GM21825 (cell line): ENCODE results near the gene NHERF1.

Source experiments
- ATAC-seq: cut with Tn5 transposase; IDR thresholded peaks from one replicate; pipeline ENCODE4 v1.9.1; 2021; ENCODE audit warnings: mild to moderate bottlenecking, moderate library complexity; ENCODE audit not compliant: unreplicated experiment

NHERF1 gene

DNA sequence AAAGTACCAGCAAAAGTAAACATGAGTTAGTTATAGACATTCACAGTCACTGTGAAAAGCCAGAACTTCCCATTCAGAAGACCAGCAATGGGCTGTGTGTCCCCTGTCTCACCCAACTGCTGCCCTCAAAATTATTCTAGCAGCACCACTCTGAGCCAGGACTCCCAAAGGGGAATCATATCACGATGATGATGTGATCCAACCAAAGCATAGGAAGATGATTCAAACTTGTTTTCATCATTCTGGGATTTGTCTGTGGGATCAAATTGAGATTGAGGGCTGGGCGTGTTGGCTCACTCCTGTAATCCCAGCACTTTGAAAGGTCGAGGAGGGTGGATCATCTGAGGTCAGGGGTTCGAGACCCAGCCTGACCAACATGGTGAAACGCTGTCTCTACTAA, 34.1 kb downstream of the NHERF1 start:
- ATAC-seq: no peak

DNA sequence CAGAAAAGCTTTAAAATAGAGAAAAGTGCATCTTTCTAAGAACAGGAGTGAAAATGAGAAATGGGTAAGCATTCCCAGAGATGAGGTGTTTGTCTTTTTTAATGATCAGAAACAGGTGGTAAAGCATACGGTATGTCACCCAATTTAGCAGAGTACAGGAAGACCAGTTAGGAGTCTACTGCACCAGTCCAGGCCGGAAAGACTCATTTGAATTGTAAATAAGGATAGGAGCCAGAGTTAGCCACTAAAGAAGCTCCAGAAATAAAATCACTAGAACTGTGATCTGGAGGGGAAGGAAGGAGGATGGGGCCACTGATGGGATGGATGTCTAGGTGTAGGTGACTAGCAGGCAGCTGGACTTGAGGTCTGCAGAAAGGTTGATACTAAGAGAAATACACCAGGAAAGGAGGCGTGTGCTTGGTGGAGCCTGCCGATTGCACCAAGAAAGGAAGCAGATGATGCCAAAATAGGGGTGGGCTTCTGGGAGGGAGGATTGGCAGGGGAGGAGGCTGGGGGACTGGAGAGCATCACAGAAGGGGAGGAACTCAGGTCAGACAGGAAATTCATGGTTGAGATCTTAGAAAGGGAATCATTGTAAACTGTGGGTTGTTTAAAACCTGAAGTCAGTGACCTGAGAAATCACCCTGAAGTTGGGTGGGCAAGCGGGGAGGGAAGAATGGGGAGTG, 35.8 kb downstream of the NHERF1 start:
- no peak for ATAC-seq

DNA sequence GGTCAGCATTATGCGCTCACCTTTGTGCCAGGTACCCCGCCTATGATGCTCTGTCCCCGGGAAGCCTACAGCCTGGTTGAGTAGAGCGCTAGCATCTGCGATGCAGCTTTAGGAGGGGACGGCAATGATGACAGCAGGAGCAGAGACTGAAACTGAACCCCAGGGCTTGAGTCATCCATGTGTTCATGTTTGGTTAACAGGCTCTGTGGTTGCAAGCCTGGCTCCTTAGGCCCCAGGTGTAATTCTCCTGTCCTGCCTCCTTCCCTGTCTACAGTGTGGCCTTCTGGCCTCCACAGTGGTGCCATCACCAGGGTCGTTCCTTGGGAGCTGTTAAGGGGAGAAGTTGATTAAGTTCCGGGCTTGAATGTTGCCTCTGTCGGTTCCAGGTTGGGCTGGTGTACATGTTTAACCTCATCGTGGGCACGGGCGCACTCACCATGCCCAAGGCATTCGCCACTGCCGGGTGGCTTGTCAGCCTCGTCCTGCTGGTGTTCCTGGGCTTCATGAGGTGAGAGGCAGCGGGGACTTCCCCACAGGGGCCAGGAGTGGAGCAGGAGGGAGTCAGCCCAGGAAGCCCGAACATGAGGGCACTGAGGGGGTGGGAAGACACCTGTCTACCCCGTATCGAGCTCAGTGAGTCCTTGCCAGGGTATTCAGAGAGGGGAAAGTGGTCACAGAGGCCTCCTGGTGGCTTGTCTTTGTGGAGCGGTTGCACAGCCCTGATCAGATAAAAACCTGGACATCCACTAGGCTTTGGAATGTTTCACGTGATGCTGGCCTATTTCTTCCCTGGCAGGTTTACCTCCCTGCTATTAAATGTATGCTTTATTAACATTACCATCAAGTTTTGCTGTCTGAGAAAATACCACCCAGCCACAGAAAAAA, 36.9 kb downstream of the NHERF1 start:
- ATAC-seq: no peak

DNA sequence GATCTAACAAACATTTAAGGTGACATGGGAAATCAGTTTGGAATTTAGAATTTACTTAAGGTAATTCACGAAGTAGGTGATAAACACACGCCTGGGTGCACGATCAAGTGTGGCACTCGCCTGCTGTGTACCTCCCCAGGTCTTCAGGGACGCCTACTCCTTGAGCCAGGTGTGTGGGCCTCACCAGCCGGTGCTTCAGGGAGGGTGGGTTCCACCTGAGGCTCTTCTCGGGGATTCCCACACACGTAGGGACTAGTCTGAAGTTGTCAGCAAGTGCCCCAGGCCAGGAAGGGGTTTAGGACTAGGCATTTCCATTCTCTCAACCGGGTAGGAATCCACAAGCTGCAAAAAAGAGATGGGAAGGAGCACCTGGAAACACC, 37.5 kb downstream of the NHERF1 start:
- no peak for ATAC-seq

DNA sequence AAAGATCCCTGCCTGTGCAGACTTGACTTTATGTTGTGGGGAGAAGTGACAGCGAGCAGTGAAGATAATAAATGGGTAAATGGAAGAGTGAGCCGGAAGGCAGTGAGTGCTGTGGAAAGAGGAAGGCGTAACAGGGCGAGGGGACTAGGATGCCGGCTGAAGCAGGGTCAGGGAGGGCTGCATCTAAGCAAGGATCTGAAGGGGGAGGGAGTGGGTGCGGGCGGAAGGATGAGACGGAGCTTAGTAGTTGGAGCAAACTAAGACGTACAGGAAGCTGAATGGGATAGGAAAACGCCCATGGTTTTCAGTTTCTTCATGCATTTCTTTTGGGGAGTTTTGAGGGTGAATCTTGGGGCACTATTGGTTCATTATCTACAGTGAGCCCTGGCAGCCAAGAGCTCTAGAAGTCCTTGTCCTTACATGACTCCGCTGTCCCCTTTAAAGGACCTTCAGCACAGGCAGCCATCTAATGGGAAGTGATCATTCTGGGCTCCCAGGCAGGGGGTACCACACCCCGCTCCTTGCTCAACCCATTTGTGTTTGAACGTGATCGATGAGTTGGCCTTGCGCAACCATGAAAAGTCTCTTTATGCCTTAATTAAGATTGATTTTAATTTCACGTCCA, 38.1 kb downstream of the NHERF1 start:
- no peak for ATAC-seq

DNA sequence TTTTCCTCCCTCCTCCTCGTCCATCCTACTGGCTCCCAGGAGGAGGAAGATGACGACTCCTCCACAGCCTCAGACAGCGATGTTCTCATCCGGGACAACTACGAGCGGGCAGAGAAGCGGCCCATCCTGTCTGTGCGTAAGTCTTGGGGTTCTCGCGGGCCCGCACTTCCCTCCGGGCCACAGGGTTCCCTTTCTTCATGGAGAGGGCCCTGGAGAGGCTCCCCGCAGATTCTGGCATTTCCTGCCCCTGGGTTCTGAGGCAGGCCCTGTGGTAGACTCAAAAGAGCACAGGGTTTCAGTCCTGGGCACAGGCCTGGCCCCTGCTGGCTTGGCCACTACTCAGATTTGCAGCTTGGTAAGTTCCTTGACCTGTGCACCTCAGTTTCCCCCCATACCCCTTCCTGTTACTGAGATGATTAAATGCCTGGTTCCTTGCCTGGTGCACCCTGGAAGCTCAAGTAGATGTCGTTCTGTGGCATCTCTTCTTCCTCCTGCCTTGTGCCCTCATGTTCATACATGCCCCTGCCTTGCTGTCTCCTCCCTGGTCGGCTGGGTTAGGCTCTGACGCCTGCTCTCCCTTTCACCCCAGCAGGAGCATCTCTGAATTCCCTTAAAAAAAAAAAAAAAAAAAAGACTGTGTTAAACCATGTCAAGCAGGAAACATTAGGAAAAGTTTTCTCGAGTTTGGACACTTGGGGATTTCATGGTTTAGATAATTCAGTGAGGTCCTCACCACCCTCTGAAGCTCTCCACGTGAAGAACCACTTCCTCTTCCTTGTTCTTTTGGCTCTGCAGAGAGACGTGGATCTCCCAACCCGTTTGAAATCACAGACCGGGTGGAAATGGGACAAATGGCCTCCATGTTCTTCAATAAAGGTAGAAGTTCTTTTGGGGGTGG, 42.0 kb downstream of the NHERF1 start:
- no peak for ATAC-seq

DNA sequence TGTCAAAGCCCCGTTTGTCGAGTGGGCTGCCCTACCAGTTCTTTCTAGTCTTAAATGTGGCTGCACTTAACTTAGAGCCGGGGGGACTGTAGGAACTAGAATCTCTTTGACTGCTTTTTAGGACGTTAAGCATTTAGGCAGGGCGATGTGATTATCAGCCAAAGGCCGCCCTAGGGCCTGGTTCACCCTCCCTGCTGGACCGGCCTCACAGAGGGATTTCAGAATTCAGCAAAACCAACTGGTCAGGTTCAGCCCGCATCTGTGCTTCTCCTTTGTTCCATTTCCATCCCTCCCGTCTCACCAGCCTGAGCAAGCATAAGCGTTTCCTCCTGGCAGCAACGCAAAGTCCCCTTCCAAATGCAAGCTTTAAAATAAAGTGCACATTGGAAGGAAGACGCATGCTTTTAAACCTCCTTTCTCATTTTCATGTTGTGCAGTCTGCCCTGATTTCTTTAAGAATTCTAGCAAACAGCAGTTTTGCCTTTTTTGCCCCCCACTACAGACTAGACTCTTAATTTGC, 44.2 kb downstream of the NHERF1 start:
- ATAC-seq: no peak

DNA sequence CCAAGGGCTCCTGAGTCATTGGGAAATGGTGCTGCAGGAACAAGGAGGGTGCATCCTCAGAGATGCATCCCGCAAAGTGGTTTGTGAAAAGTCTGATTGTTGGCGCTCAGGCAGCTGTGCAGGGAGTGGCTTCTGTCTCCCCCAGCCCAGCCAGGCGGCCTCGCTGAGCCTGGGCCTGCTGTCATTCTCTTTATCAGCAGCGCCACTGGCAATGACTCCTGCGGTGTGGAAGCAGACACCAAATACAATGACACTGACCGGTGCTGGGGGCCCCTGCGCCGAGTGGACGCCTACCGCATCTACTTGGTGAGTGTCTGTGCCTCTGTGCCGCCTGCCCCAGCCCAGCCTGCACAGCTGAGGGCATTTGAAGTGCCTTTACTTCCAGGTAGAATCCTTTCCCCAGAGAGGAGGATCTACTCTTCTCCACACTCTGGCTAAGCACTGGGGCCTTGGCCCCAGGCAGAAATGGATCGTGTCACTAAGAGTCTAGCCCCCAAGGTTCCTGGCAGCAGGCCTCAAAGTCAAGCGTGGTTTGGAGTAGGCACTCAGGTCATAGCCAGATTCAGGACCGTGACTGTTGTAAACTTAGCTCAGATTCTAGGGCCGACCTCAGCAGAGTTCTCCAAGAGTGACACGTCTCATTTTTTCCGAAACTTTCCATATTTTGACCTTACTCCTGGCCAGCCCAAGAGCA, 47.0 kb downstream of the NHERF1 start:
- ATAC-seq: no peak

DNA sequence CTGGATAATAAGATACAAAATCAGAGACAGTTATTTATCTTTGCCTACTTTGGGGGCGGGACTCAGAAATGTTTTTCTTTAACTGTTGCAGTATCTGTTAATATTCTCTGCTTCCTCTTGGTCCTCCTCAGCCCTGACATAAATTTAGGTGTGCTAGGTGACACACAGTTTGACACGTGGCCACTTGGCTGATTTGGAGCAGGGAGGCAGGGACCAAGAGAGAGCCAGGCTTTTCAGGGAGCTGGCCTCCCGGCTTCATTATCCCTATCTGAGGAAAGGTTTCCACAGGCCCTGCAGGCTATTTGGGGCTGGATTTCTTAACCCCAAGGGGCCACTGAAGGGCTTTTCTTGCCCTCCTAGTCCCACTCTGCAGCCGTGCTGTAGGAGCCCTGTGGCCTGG, 47.8 kb downstream of the NHERF1 start:
- ATAC-seq: no peak

DNA sequence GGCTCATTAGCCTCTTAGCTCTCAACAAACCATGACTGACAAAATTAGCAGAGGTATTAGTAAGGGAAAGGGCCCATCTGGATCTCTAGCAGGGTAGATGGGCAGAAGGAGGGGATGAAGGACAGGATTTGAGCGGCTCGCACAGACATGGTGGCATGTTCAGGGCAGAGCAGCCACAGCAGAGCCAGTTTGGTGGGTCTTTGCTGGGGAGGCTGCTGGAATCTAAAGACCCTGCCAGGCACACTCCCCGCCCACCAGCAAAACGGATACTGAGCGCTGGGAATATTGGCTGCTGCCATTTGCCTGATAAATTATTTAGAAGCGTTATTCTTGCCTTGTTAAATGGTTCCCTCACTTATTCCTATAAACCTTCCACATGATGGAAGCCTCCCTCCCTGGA, 48.4 kb downstream of the NHERF1 start:
- ATAC-seq: no peak

DNA sequence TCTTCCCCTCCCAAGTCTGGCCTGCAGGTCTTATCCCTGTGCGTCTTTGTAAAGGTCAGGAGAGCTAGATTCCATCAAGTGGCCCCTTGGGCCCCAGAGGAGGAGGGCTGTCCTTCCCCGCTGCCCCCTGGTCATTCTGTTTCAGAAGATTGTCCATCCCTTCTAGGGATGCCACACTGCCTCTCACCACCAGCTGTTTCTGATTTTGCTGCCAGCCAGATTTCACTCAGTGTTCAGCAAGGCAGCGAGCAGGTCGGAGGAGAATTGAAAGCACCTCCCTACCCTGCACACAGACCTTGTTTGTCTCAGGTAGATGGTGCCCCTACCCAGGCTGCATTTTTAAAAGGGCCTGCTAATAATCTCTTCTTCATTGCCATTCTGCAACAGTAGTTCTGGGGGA, 49.4 kb downstream of the NHERF1 start:
- no peak for ATAC-seq

DNA sequence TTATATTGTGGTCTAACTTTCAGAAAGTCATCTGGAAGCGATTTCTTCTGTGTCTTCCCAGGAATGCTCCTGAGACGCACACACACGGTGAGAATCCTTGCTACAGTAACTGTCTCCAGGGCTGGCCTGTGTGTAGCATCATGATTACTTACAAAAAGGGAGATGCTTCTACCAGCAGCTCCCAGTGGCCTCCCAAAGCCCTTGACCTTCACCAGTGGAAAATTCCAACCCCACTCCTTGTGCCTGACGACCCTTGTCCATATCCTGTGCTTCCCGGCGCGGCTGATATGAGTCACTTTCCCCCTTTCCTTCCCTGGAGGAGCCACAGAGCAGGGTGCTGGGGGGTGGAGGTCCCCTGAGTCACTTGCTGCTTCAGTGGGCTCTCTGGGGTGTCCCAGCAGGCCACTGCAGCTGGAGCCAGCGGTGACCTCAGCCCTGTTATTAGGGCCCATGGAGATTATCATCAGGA, 49.8 kb downstream of the NHERF1 start:
- ATAC-seq: no peak

DNA sequence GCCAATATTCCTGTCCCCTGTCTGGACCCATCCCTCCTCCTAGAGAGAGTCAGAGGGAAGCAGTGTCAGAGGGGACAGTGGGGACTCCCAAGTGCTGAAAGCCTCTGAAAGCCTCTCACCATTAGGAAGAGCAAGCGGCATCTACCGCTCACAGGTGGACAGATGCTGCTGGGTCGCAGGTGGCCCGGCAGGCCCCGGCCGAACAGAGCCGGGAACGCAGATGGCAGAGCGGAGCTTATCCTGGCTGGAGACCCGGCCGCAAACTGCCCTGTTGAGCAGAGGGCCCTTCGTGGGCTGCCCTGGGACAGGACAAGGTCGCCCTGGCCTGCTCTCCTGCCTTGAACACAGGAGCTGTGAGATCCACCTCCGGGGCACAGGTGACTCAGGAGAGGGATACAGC, 50.7 kb downstream of the NHERF1 start:
- ATAC-seq: no peak

DNA sequence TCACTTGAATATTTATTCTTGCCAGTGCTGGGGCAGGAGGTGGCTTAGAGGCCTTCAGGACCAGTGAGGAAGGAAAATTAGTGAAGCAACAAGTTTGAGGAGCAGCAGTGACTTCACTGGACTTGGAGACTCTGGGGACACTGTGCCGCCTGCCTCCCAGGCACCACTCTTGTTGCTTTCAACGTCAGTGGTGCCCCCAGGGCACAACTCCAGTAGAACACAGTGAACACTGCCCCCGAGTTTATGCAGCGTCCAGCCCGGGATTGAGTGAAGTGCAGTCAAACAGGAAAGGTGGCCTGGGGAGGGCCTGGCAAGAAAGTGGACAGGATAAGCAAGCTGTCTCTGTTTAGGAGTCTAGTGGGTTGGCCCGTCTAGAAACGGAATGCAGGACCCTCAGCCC, 52.1 kb downstream of the NHERF1 start:
- no peak for ATAC-seq

DNA sequence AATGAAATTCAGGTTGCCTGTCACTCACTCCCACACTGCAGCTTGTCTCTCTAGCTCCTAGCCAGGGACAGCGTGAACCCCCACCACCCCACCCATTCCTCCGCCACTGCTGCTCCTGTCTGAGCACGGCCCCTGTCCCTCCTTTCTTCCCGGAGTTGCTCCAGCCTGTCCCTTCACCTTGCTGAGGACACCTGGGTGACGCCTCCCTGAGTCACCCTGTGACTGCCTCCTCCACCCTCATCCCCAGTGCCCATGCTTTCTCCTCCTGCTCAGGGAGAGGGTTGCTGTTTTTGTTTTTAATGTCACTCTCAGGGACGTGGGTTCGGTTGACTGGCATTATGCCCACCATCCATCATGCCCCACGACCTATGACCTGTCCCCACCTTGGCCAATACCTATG, 53.5 kb downstream of the NHERF1 start:
- no peak for ATAC-seq

DNA sequence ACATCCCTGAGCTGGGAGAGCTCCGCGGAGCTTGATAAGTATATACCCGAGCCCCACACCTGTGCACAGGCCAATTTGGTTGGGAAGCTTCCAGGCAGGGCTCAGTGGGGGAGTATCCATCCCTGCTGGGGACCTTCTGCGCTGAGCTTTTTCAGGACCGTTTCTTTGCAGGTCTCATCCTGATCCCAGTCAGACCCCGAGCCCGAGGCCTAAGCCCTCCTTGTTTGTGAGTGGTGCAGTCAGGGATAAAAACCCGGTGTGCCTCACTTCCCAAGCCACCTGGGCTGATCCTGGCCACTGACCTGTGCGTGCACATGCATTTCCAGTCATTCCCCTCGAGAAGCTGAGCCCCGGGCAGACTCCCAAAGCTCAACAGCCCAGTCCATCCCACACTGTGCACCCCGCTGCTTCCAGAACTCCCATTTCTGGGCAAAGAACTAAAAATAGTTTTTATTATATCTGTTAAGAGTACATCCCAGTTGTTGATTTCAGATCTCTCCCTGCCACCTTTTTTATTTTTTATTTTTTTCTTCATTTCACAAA, 55.0 kb downstream of the NHERF1 start:
- ATAC-seq: no peak

DNA sequence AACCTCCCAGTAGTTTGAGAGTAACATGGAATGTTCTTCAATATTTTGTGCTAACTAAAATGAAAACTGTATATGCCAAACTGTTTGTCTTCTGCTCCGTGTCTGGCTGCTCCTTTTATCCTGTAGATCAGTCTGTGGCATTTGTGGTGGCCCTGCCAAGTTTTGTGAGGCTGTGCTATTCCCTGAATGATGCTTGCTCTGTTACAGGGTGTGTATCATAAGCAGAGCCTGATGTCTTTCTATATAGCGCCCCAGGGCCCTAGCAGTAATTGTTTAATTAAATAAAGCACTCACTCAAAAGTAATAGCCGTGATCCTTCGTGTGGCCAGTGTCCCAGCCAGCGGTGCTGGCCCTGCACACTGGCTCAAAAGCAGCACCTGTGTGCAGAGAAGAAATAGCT, 55.5 kb downstream of the NHERF1 start:
- no peak for ATAC-seq

DNA sequence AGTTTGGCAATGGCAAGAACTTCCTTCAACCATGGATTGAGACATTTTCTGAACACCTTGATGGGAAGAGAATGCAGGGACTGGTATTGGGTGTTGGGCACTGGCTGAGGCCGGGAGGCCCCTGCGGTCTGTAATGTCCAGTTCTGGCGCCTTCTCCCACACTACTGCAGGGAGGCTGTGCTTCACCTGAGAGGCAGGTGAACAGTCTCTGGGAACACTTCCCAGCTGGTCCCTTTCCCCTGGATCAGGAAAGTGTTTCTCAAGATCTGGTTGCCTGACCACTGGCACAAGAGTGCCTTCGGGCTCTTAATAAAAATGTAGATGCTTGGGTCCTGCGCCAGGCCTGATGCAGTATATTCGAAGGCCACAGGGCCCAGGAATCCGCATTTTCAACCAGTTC, 56.3 kb downstream of the NHERF1 start:
- no peak for ATAC-seq

DNA sequence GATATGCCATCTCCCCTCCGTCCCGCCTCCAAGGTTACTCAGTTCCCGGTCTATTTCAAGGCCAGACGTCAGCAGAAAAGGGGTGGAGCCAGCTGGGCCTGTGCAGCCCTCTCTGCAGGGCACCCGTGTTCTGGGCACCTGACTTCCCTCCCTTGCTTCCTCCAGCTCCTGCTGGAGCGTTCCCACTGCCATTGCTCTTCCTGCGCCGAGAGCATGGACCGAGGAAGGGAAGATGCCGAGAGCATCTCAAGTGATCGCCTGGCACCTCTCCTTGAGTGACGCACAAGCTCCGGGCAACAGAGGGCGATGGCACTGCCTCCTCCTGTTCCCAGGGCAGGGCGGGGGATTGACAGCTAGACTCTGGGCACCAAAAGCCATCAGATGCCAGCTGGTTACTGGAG, 57.2 kb downstream of the NHERF1 start:
- ATAC-seq: no peak

DNA sequence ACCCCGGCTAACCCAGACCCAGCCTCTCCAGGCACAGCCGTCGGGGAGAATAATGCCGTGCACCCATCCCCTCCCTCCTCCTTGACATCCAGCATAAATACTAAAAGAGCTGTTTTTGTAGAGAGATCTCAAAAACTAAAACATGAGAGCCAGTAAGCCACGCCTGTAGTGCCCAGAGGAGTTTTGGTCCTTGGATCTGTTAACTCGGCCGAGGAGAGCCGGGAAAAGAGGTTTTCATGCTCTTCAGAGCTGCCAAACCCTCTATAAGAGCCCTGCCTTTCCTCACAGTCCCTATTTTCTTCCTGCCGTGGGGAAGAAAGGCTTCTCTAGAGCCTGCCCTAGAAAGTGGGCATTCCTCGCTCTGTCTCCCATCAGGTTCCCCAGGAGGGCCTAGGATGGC, 57.9 kb downstream of the NHERF1 start:
- ATAC-seq: no peak
